Thyroid gland (tissue), 4 donors: ENCODE measurements around the gene LIPI. TPM values are rescaled to one million over a fixed set of nuclear protein-coding genes. Genes with fewer than 3 reads are reported as not detected.

Experiments used
- DNase-seq, 2 donors: peaks; one replicate each; pipeline ENCODE4 v3.0.0-alpha.2; 2019
- H3K27ac ChIP-seq, 3 donors: fragments of 200-600 bp; sonication (generic); 1 replicate in 2 of 3; 2 replicates in 1 of 3; pipeline ENCODE4 v1.5.1; 2016 to 2019; ENCODE audit warnings: mild to moderate bottlenecking in 1 of 3, moderate library complexity in 1 of 3
- H3K27me3 ChIP-seq: fragments of 200-600 bp; sonication (generic); one replicate; pipeline ENCODE4 v1.5.1; 2019
- H3K36me3 ChIP-seq, 2 donors: fragments of 200-600 bp; sonication (generic); one replicate each; pipeline ENCODE4 v1.5.1; 2016 to 2019
- H3K4me1 ChIP-seq, 2 donors: fragments of 200-600 bp; sonication (generic); one replicate each; pipeline ENCODE4 v1.5.1; 2017 to 2019
- H3K4me3 ChIP-seq, 3 donors: fragments of 200-600 bp; sonication (generic); replicated peaks in 1 of 3; 1 replicate in 2 of 3; 2 replicates in 1 of 3; pipeline ENCODE4 v1.5.1; 2016; ENCODE audit warnings: mild to moderate bottlenecking in 1 of 3
- H3K9me3 ChIP-seq: fragments of 200-600 bp; sonication (generic); one replicate; pipeline ENCODE4 v1.5.1; 2017
- CTCF ChIP-seq, 6 experiments: fragments of 200-600 bp in 3 of 6; fragments of 450-650 bp in 3 of 6; sonication (generic) in 3 of 6; IDR thresholded peaks; one replicate each; pipeline ENCODE4 v1.5.1; 2016 to 2019; ENCODE audit warnings: antibody characterized with exemption in 6 of 6, mild to moderate bottlenecking in 2 of 6, inconsistent platforms in 1 of 6, moderate library complexity in 1 of 6
- POLR2A ChIP-seq, 2 donors: fragments of 450-650 bp; IDR thresholded peaks; one replicate each; pipeline ENCODE4 v1.6.1; 2017; ENCODE audit warnings: antibody characterized with exemption in 2 of 2, mild to moderate bottlenecking in 2 of 2, moderate library complexity in 1 of 2
- WGBS, 2 donors: methylation state at CpG; one replicate each; pipeline ENCODE4 v1.1.5; 2017; 5-methylcytosine and 5-hydroxymethylcytosine counted together
- intact Hi-C: fragments of 100-400 bp; cut with DNase I; formaldehyde crosslinking; loops from one replicate; pipeline ENCODE4 v1.15.1; 2023
- total RNA-seq, 4 donors: library from RNA; depleted of rRNA; stranded (reverse); fragments of >200 nt; gene quantifications; one replicate each; pipeline ENCODE4 v1.2.3, GENCODE V29; 2016

Gene LIPI
- total RNA-seq, 4 donors from 2014 or later, result 1.9 to 7.9 (median 5.9) TPM; not detected in 1

DNA sequence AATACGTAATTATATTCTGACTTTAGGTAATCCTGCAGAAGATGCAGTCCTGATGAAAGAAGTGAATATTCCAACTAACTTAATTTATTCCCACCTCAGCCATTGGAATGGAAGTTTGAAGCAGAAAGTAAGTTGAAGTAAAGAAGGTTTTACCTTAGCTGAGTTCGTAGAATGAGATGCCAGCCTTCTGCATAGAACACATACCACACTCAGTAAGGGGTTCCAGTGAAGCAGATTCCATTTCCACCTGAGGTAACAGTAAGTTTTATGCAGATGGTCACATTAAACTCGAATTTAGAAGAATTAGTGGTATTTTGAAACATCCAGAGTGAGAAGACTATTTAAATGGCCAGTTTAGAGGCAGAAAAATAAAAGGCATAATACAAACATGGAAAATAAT lies 25.4 kb upstream of the LIPI start:
- no peak overlapping the region for H3K27ac ChIP-seq
- no peaks in the 10 kb centered on the region for H3K9me3 ChIP-seq
- DNase-seq, result no peak
- no peaks in the 10 kb centered on the region for H3K4me1 ChIP-seq
- H3K27me3 ChIP-seq, result no peaks in the 10 kb centered on the region
- H3K36me3 ChIP-seq, result no peaks in the 10 kb centered on the region
- intact Hi-C loops, result no loop called here
- TF ChIP-seq CTCF (IDR thresholded peaks at IDR 0.05), result no peak
- TF ChIP-seq POLR2A (IDR thresholded peaks at IDR 0.05), result no peak
- 56 to 63% methylated on average over 3 of the region's 3 CpGs for WGBS, 2 donors
- no peak overlapping the region for H3K4me3 ChIP-seq

- Histone ChIP-seq H3K27me3 (no peaks in the 10 kb centered on the region), H3K27ac (no peak overlapping the region), H3K4me3 (no peak overlapping the region), H3K4me1 (no peaks in the 10 kb centered on the region), H3K9me3 (no peaks in the 10 kb centered on the region), H3K36me3 (no peaks in the 10 kb centered on the region)
- intact Hi-C loops, result no loop called here
- no peak for TF ChIP-seq POLR2A (IDR thresholded peaks at IDR 0.05)
- no peak for TF ChIP-seq CTCF (IDR thresholded peaks at IDR 0.05)
- no peak for DNase-seq
- WGBS, 2 donors, result 79 to 86% methylated on average over 5 of the region's 5 CpGs
Observed at GRCh38 chr21:14235101-14235500, 24.3 kb upstream of the LIPI start.

DNA sequence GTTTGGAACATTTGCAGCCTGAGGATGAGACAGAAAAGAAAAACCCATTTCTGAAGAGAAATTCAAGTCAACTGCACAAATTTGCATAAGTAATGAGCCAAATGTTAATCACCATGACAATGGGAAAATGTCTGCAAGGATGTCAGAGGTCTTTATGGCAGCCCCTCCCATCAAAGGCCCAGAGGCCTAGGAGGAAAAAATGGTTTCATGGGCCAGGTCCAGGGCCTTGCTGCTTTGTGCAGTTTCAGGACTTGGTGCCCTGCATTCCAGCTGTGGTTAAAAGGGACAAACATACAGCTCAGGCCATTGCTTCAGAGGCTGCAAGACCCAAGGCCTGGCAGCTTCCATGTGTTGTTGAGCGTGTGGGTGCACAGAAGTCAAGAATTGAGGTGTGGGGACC lies 18.6 kb upstream of the LIPI start:
- TF ChIP-seq POLR2A (IDR thresholded peaks at IDR 0.05) (no peak), CTCF (IDR thresholded peaks at IDR 0.05) (no peak)
- Histone ChIP-seq H3K36me3 (no peaks in the 10 kb centered on the region), H3K4me3 (no peak overlapping the region), H3K27me3 (no peaks in the 10 kb centered on the region), H3K4me1 (no peaks in the 10 kb centered on the region), H3K27ac (no peak overlapping the region), H3K9me3 (no peaks in the 10 kb centered on the region)
- intact Hi-C loops, result no loop called here
- 64 to 90% methylated on average over 1 of the region's 1 CpG for WGBS, 2 donors
- DNase-seq, result no peak

- Histone ChIP-seq H3K27me3 (no peaks in the 10 kb centered on the region), H3K4me3 (no peak overlapping the region), H3K27ac (no peak overlapping the region), H3K4me1 (no peaks in the 10 kb centered on the region), H3K36me3 (no peaks in the 10 kb centered on the region), H3K9me3 (no peaks in the 10 kb centered on the region)
- TF ChIP-seq CTCF (IDR thresholded peaks at IDR 0.05) (no peak), POLR2A (IDR thresholded peaks at IDR 0.05) (no peak)
- WGBS, 2 donors, result 94 to 100% methylated on average over 1 of the region's 1 CpG
- no peak for DNase-seq
- intact Hi-C loops, result no loop called here
Observed at GRCh38 chr21:14223365-14223764, 12.6 kb upstream of the LIPI start.

- Histone ChIP-seq H3K4me1 (peaks cover 0 to 4% of the 10 kb centered on the region in 2 donors), H3K4me3 (peak within 1 kb of the TSS; percentile 57 to 76 (median 61)), H3K27ac (peak within 1 kb of the TSS; percentile 39 to 66 (median 55)), H3K9me3 (no peaks in the 10 kb centered on the region), H3K36me3 (no peaks in the 10 kb centered on the region), H3K27me3 (no peaks in the 10 kb centered on the region)
- intact Hi-C loops, result no loop called here
- TF ChIP-seq CTCF (IDR thresholded peaks at IDR 0.05) (no peak), POLR2A (IDR thresholded peaks at IDR 0.05) (peak in 1 of 2 donors; percentile 74)
- WGBS, 2 donors, result 1 to 2% methylated on average over 25 to 46 of the region's 55 CpGs
- peak; percentile 86 for DNase-seq
Observed at GRCh38 chr21:14215971-14216641, 5.4 kb upstream of the LIPI start, which contains the start of gene RBM11. Gene RBM11, plus strand, starts transcription at chr21:14216157. Its CDS starts 30 bp downstream, at chr21:14216187.
